GM19193 (cell line): Measurements from ENCODE around the gene CNNM1.

Experiments used
- POLR2A ChIP-seq: IDR thresholded peaks from 4 replicates; pipeline ENCODE4 v1.6.1; 2011; ENCODE audit not compliant: insufficient read depth, insufficient read length; ENCODE audit errors: extremely low read depth

CNNM1 gene

GRCh38 chr10:99329304-99329553 lies at the start of gene CNNM1:
TSS of gene CNNM1 (plus strand) at chr10:99329356. CDS start at chr10:99329388, 32 bp downstream.
- no peak for TF ChIP-seq POLR2A

GRCh38 chr10:99279626-99280111 lies 49.5 kb upstream of the CNNM1 start:
- no peak for TF ChIP-seq POLR2A

DNA sequence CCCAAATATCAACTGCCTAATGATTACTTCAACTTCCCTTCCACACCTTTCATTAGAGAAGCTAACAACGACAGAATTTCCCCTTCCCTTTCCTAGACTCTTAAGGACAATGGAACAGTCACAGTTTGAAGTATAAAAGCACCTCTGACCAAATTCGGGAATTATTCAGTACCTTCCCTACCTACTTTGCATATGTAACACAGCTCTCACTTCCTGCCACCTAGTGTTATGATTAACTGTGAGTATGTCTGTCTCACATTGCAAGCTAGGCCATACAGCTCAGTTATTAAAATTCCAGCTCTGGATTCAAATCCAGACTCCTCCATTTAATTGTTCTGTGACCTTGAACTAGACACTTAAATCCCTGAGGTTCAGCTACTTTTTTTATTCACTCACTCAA lies 48.7 kb upstream of the CNNM1 start:
- no peak for TF ChIP-seq POLR2A

DNA sequence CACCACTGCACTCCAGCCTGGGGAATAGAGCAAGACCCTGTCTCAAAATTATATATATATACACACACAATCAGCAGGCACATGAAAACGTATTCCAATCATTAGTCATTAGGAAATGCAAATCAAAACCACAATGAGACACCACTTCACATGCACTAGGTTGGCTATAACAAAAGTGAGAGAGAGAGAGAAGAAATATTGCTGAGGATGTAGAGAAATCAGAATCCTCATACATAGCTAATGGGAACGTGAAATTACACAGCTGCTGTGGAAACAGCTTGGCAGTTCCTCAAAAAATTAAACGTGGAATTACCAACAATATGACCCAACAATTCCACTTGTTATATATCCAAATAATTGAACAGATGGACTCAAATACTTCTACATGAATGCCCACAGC lies 43.3 kb upstream of the CNNM1 start:
- TF ChIP-seq POLR2A = no peak

- no peak for TF ChIP-seq POLR2A
Measured at GRCh38 chr10:99290306-99290705, 38.9 kb upstream of the CNNM1 start.

DNA sequence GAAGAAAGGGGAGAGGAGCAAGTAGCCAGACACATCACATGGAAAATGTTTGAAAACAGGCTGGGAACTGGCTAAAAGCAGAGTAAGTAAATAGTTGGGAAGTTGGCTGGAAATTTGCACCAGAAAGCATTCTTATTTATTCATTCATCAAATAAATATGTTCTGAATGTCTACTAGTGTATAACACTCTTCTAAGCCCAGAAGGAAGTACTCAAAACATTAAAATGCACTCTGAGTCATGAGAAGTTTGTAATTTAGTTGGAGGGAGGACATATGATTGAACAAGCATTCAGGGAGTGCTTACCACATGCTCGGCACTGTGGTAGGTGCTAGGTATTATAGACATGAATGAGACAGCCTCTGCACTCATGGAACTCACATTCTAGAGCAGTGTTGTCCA lies 37.0 kb upstream of the CNNM1 start:
- TF ChIP-seq POLR2A = no peak

GRCh38 chr10:99296605-99297004 lies 32.6 kb upstream of the CNNM1 start:
- TF ChIP-seq POLR2A = no peak

GRCh38 chr10:99297033-99297432 lies 32.1 kb upstream of the CNNM1 start:
- no peak for TF ChIP-seq POLR2A

DNA sequence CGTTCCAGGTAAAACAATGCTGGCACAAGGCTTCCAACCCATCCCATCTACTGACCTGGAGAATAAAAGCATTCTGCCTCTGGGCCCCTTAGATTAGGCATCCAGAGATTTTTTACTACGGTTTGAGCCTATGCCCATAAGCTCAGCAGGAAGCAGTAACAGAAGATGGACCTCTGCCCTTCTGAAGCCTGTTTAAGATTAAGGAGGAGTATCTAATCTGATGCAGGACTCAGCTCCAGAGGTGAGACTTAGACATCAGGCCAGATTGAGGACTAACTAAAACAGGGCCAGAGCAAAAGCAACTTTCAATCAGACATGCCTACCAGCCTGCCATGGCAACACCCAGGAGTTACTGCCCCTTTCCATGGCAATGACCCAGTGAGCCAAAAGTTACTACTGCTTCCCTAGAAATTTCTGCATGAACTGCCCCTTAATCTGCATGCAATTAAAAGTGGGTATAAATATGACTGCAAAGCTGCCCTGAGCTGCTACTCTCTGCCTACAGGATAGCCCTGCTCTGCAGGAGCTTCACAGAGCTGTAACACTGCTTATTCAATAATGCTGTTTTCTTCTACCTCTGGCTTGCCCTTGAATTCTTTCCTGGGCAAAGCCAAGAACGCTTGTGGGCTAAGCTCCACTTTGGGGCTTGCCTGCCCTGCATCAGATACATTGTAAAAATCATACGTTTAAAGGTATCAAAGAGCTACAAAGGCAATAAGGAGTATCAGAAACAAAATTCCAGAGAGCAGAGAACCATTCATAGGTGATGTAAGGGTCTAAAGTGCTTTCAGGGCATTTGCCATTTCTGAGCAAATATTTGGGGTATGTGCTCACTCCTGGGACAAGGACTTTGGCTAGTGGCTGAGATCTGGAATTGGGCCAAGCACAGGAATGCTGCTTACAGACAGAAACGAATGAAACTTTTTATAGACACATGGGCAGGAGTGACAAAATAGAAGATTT lies 25.0 kb upstream of the CNNM1 start:
- no peak for TF ChIP-seq POLR2A

GRCh38 chr10:99304862-99305229 lies 24.3 kb upstream of the CNNM1 start:
- no peak for TF ChIP-seq POLR2A

- TF ChIP-seq POLR2A = no peak
Measured at GRCh38 chr10:99312501-99312900, 16.7 kb upstream of the CNNM1 start.

DNA sequence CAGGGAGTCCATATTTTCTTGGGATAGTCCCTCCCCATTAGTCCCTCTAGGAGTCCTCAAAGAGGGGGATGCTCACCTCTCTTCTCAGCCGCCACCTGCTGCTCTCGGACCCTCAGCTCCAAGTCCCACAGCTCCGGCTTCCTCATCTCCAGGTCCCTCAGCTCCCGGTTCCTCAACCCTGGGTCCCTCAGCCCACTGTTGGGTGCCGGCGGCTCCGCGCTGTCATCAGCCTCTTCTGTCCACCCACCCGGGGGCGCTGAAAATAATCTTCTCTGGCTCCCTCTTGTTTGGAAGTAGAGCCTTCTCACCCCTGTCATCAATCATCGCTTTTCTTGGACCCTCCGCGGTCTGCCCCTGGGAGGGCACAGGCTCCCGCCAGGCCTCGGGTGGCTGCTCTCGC lies 13.3 kb upstream of the CNNM1 start:
- no peak for TF ChIP-seq POLR2A

DNA sequence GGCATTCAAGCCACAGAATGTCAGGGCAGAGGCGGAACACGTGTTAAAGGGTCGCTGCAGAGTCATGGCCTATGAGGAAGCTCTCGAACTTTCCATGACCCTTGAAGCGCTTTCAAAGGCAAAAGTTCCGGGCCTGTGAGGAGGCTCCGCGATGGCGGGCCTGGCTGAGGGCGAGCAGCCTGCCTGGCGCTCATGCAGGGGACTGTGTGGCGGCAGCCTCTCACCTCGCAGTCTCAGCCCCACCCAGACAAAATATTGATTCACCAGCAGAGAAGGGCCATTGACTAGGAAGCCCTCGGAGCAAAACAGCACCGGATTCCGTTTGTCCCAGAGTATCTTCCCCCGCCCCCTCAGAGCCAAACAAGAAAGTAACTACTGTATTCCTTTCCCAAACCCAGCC lies 12.8 kb upstream of the CNNM1 start:
- TF ChIP-seq POLR2A = no peak

- TF ChIP-seq POLR2A = no peak
Measured at GRCh38 chr10:99318048-99318447, 11.1 kb upstream of the CNNM1 start.

GRCh38 chr10:99318475-99318874 lies 10.7 kb upstream of the CNNM1 start:
- no peak for TF ChIP-seq POLR2A

GRCh38 chr10:99325281-99325680 lies 3.9 kb upstream of the CNNM1 start:
- TF ChIP-seq POLR2A = no peak

GRCh38 chr10:99326871-99327270 lies 2.3 kb upstream of the CNNM1 start:
- TF ChIP-seq POLR2A = no peak
